SU-DHL-6 (cell line): ENCODE data around the gene ADGRF4.

ENCODE experiments used
- H2AFZ ChIP-seq: fragments of 200-600 bp; sonication (generic); 2 replicates; pipeline ENCODE4 v1.6.1; 2014; ENCODE audit warnings: low read depth, mild to moderate bottlenecking, moderate library complexity, mixed read lengths, antibody characterized with exemption, low read length; ENCODE audit not compliant: severe bottlenecking
- H3F3A ChIP-seq: fragments of 200-600 bp; shearing (Covaris generic); 2 replicates; pipeline ENCODE4 v1.6.0; 2016; ENCODE audit warnings: antibody characterized with exemption, mild to moderate bottlenecking; ENCODE audit not compliant: insufficient read depth
- H3K27ac ChIP-seq: fragments of 200-600 bp; sonication (generic); 2 replicates; pipeline ENCODE4 v1.5.1; 2016; ENCODE audit warnings: low read depth, mild to moderate bottlenecking, low read length, moderate library complexity, mixed read lengths
- H3K27me3 ChIP-seq: fragments of 200-600 bp; sonication (generic), shearing (Covaris generic); 2 replicates; pipeline ENCODE4 v1.6.0; 2014; ENCODE audit warnings: mild to moderate bottlenecking, low read length
- H3K36me3 ChIP-seq: fragments of 200-600 bp; sonication (generic); 2 replicates; pipeline ENCODE4 v1.6.1; 2014; ENCODE audit warnings: mild to moderate bottlenecking, low read length, mixed read lengths
- H3K4me2 ChIP-seq: fragments of 300-600, 200-600 bp; shearing (Covaris generic), sonication (generic); 2 replicates; pipeline ENCODE4 v1.6.0; 2014; ENCODE audit warnings: low read length, low read depth, mild to moderate bottlenecking; ENCODE audit not compliant: poor library complexity, severe bottlenecking
- H3K4me3 ChIP-seq: fragments of 200-600 bp; sonication (generic); 2 replicates; pipeline ENCODE4 v1.5.1; 2014; ENCODE audit warnings: antibody characterized with exemption, low read length, mild to moderate bottlenecking, mixed read lengths; ENCODE audit not compliant: insufficient read depth, poor library complexity, severe bottlenecking
- H3K79me2 ChIP-seq: fragments of 200-600 bp; sonication (generic); 2 replicates; pipeline ENCODE4 v1.6.1; 2014; ENCODE audit warnings: mild to moderate bottlenecking, low read length, moderate library complexity; ENCODE audit not compliant: insufficient read depth
- H3K9ac ChIP-seq: fragments of 200-600 bp; sonication (generic); 2 replicates; pipeline ENCODE4 v1.7.0; 2014; ENCODE audit warnings: mild to moderate bottlenecking, low read length
- H3K9me2 ChIP-seq: fragments of 200-600 bp; sonication (generic); replicated peaks from 2 replicates; pipeline ENCODE4 v1.6.1; 2014; ENCODE audit warnings: low read length; ENCODE audit not compliant: insufficient read depth
- H3K9me3 ChIP-seq: fragments of 200-600 bp; sonication (generic); 2 replicates; pipeline ENCODE4 v1.6.1; 2014; ENCODE audit warnings: low read length, mixed read lengths; ENCODE audit not compliant: insufficient read depth
- H4K20me1 ChIP-seq: fragments of 200-600 bp; sonication (generic); 2 replicates; pipeline ENCODE4 v1.6.1; 2014; ENCODE audit warnings: low read depth, mild to moderate bottlenecking, antibody characterized with exemption, low read length, moderate library complexity, mixed read lengths
- CTCF ChIP-seq: fragments of 200-600 bp; sonication (generic); IDR thresholded peaks from one replicate; pipeline ENCODE4 v1.5.1; 2017; ENCODE audit warnings: antibody characterized with exemption, mild to moderate bottlenecking, low read length, moderate library complexity; ENCODE audit not compliant: insufficient read depth, poor library complexity, severe bottlenecking
- EZH2phosphoT487 ChIP-seq: fragments of 200-600 bp; sonication (generic), shearing (Covaris generic); conservative IDR thresholded peaks from 2 replicates; pipeline ENCODE4 v1.6.1; 2018; ENCODE audit warnings: mild to moderate bottlenecking, antibody characterized with exemption, low read length, moderate library complexity, mixed read lengths

The ADGRF4 gene

GRCh38 chr6:47734831-47735481 is 36.6 kb downstream of the ADGRF4 start:
- Histone ChIP-seq H3F3A (no peaks in the 10 kb centered on the region), H2AFZ (no peak overlapping the region), H3K36me3 (no peaks in the 10 kb centered on the region), H3K9me3 (no peaks in the 10 kb centered on the region), H3K27me3 (no peaks in the 10 kb centered on the region), H3K79me2 (no peaks in the 10 kb centered on the region), H3K27ac (no peak overlapping the region), H3K4me3 (no peak overlapping the region), H3K9me2 (no peaks in the 10 kb centered on the region), H3K4me2 (no peak overlapping the region), H3K9ac (no peak overlapping the region), H4K20me1 (no peaks in the 10 kb centered on the region)
- no peak for TF ChIP-seq EZH2phosphoT487
- no peak for TF ChIP-seq CTCF

- Histone ChIP-seq H3K79me2 (no peaks in the 10 kb centered on the region), H2AFZ (no peak overlapping the region), H3K4me2 (no peak overlapping the region)
These were observed 37.8 kb downstream of the ADGRF4 start for GRCh38 chr6:47736083-47736700.

GRCh38 chr6:47737406-47737805 is 39.0 kb downstream of the ADGRF4 start:
- Histone ChIP-seq H3K79me2 (no peaks in the 10 kb centered on the region), H3K4me2 (no peak overlapping the region), H3F3A (no peaks in the 10 kb centered on the region), H3K9me2 (no peaks in the 10 kb centered on the region), H4K20me1 (no peaks in the 10 kb centered on the region), H3K27me3 (no peaks in the 10 kb centered on the region), H3K27ac (no peak overlapping the region), H3K9me3 (no peaks in the 10 kb centered on the region), H3K36me3 (no peaks in the 10 kb centered on the region), H3K4me3 (no peak overlapping the region), H3K9ac (no peak overlapping the region), H2AFZ (no peak overlapping the region)
- TF ChIP-seq EZH2phosphoT487: no peak

More at GRCh38 chr6:47736083-47736700, 37.8 kb downstream of the ADGRF4 start:
- no peaks in the 10 kb centered on the region for H3K9me2 ChIP-seq
- H3F3A ChIP-seq: no peaks in the 10 kb centered on the region
- H4K20me1 ChIP-seq: no peaks in the 10 kb centered on the region
- H3K9ac ChIP-seq: no peak overlapping the region
- no peak overlapping the region for H3K4me3 ChIP-seq
- H3K36me3 ChIP-seq: no peaks in the 10 kb centered on the region
- H3K9me3 ChIP-seq: no peaks in the 10 kb centered on the region
- no peak for TF ChIP-seq CTCF
- no peak for TF ChIP-seq EZH2phosphoT487
- H3K27ac ChIP-seq: no peak overlapping the region
- no peaks in the 10 kb centered on the region for H3K27me3 ChIP-seq

- Histone ChIP-seq H3K9ac (no peak overlapping the region), H3F3A (no peaks in the 10 kb centered on the region), H4K20me1 (no peaks in the 10 kb centered on the region), H3K4me2 (no peak overlapping the region), H3K4me3 (no peak overlapping the region), H2AFZ (no peak overlapping the region), H3K9me3 (no peaks in the 10 kb centered on the region), H3K27ac (no peak overlapping the region), H3K79me2 (no peaks in the 10 kb centered on the region), H3K9me2 (no peaks in the 10 kb centered on the region), H3K36me3 (no peaks in the 10 kb centered on the region), H3K27me3 (no peaks in the 10 kb centered on the region)
- TF ChIP-seq CTCF: no peak
- no peak for TF ChIP-seq EZH2phosphoT487
These were observed 42.3 kb downstream of the ADGRF4 start for GRCh38 chr6:47740714-47741113.
